GM18909 (cell line): Measurements from ENCODE around the gene KLC4.
"Not testable (repeated sequence)": the region's sequence is repeated elsewhere in the genome, so short reads cannot be mapped to it uniquely, and the experiment has no call there.

Experiments used
- ATAC-seq: cut with Tn5 transposase; IDR thresholded peaks from one replicate; pipeline ENCODE4 v1.9.1; 2021; ENCODE audit warnings: mild to moderate bottlenecking; ENCODE audit not compliant: unreplicated experiment, poor library complexity

Gene KLC4

DNA sequence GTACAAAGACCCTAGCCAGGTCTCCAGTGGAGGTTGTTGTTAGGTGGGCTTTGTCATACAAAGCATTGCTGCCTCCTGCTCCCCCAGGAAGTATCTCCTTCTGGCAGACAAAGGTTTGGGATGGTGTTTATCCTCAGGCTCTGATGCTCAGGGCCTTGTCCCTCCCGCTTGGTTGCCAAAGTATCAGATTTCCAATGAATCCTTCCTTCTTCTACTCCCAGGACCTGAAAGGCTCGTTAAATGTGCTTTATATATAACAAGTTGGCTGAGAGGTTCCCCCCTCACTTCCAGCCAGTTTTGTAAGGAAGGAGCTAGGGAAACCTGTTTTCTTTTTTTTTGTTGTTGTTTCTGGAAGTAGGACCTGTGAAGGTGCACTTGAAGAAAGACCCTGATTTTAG lies 31.1 kb downstream of the KLC4 start:
- ATAC-seq: no peak

GRCh38 chr6:43091020-43091419 lies 31.6 kb downstream of the KLC4 start:
- ATAC-seq: no peak

DNA sequence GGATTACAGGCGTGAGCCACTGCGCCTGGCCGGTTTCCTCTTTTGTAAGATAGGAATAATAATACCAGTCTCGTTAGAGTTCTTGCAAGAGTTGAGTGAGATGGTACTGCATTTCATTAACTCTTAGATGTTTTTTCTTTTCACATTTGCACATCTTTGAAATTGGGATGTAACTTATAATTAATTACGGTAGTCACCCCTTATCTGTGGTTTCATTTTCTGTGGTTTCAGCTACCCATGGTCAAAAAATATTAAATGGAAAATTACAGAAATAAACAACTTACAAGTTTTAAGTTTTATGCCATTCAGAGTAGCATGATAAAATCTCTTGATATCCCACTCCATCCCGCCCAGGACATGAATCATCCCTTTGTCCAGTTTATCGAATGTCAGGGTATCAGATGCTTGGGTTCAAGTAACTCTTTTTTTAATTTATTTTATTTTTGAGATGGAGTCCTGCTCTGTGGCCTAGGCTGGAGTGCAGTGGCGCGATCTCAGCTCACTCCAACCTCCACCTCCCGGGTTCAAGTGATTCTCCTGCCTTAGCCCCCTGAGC lies 32.1 kb downstream of the KLC4 start:
- ATAC-seq: no peak

- ATAC-seq: no peak
Observed at GRCh38 chr6:43092635-43093034, 33.2 kb downstream of the KLC4 start.

- ATAC-seq: no peak
Observed at GRCh38 chr6:43093436-43094289, 34.2 kb downstream of the KLC4 start.

DNA sequence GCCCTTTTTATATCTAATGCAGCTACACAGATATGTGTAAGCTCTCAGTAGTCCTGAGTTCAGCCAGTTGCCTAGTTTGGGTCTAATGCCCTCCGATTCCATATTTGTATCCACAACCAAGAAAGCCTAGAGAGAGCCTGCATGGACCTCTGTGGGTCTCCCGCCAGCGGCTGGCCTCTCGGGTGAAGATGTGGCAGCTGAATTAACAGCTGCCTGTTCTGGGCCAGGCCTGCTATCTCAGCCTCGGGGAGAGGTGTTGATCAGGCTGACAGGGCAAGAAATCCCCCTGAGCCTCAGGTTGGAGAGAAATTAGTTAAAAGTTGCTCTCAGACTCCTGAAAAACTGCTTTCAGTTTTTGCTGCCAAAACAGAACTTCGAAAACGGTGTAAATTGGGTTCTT lies 36.5 kb downstream of the KLC4 start:
- no peak for ATAC-seq

GRCh38 chr6:43096451-43097097 lies 37.1 kb downstream of the KLC4 start:
- no peak for ATAC-seq

- ATAC-seq: no peak
Observed at GRCh38 chr6:43097098-43097489, 37.7 kb downstream of the KLC4 start.

DNA sequence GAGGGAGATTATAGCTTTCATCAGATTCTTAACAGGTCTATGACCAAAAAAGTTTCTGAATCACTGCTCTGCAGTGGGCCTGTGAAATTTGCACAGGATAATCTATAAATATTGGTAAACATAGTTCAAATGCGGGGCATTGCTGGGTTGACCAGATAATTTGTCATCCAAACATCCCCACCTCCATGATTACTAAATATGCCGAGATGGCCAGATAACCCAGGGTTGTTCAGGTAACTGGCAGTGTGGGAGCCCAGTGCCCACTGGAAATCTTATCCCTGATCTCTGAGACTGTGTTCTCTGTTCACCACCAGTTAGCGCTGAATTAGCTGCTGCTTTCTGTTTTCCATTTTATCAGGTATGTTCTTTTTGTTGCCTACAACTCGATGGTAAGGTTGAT lies 38.1 kb downstream of the KLC4 start:
- no peak for ATAC-seq

GRCh38 chr6:43101497-43101896 lies 42.1 kb downstream of the KLC4 start:
- no peak for ATAC-seq

DNA sequence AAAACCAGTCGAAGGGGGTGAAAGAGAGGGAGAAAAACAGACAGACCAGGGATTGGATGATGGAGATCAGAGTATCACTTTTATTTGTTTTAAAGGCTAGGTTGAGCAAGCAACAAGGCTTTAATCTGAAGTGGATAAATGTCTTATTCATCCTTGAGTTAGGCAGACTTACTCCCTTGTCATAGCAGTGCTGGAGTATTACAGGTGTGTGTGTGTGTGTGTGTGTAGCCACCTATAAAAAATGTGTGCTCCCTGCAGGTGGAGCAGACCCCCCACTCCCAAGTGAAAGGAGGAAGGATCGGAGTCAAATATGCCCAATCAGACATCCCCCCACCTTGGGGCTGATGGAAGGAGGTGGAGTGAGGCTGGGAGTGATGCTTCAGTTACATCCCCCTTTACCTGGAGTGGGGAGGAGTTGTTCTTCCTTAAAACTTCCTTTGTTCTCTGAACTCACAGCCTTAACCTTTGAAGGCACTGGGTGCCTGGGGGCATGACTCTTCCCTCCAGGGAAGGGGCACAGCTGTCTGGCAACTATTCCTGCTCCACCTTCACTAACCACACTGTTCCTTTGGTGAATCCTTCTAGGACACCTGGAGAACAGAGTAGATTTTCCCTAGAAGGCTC lies 43.9 kb downstream of the KLC4 start:
- no peak for ATAC-seq

GRCh38 chr6:43105538-43106222 lies 46.2 kb downstream of the KLC4 start:
- no peak for ATAC-seq

GRCh38 chr6:43107344-43108062 lies 48.1 kb downstream of the KLC4 start:
- ATAC-seq: no peak

- no peak for ATAC-seq
Observed at GRCh38 chr6:43113431-43114260, 54.2 kb downstream of the KLC4 start.

- ATAC-seq: no peak
Observed at GRCh38 chr6:43115365-43115764, 55.9 kb downstream of the KLC4 start.

GRCh38 chr6:43117466-43117865 lies 58.0 kb downstream of the KLC4 start:
- ATAC-seq: not testable (repeated sequence)

- ATAC-seq: no peak
Observed at GRCh38 chr6:43119482-43119881, 60.1 kb downstream of the KLC4 start.

- ATAC-seq: no peak
Observed at GRCh38 chr6:43120101-43120763, 60.8 kb downstream of the KLC4 start.
